MM.1S (cell line): ENCODE data around the gene RMND1.

ENCODE experiments used
- DNase-seq: peaks from one replicate; pipeline ENCODE4 v3.0.0-alpha.2; 2015
- H2AFZ ChIP-seq: fragments of 300-600 bp; sonication (generic); 2 replicates; pipeline ENCODE4 v1.6.0; 2016; ENCODE audit warnings: antibody characterized with exemption, low read length
- H3F3A ChIP-seq: fragments of 300-600 bp; sonication (generic); 2 replicates; pipeline ENCODE4 v1.6.1; 2016; ENCODE audit warnings: mild to moderate bottlenecking, antibody characterized with exemption, low read length, moderate library complexity, mixed read lengths; ENCODE audit not compliant: insufficient read depth
- H3K27ac ChIP-seq: fragments of 300-600 bp; sonication (generic); 2 replicates; pipeline ENCODE4 v1.5.1; 2016; ENCODE audit warnings: mild to moderate bottlenecking, low read length
- H3K27me3 ChIP-seq: fragments of 300-600 bp; sonication (generic); replicated peaks from 2 replicates; pipeline ENCODE4 v1.6.0; 2016; ENCODE audit warnings: low read length; ENCODE audit not compliant: insufficient read depth
- H3K36me3 ChIP-seq: fragments of 300-600 bp; sonication (generic); replicated peaks from 2 replicates; pipeline ENCODE4 v1.6.1; 2016; ENCODE audit warnings: mild to moderate bottlenecking, low read length, mixed read lengths; ENCODE audit not compliant: insufficient read depth
- H3K4me1 ChIP-seq: fragments of 300-600 bp; sonication (generic); 2 replicates; pipeline ENCODE4 v1.6.1; 2016; ENCODE audit warnings: low read length, mixed read lengths
- H3K4me2 ChIP-seq: fragments of 300-600 bp; sonication (generic); 2 replicates; pipeline ENCODE4 v1.6.0; 2016; ENCODE audit warnings: low read depth, low read length
- H3K4me3 ChIP-seq: fragments of 300-600 bp; sonication (generic); 2 replicates; pipeline ENCODE4 v1.5.1; 2016; ENCODE audit warnings: low read length, mixed read lengths
- H3K79me2 ChIP-seq: fragments of 300-600 bp; sonication (generic); 2 replicates; pipeline ENCODE4 v1.6.1; 2016; ENCODE audit warnings: mixed run types, low read length, mixed read lengths
- H3K9ac ChIP-seq: fragments of 300-600 bp; sonication (generic); 2 replicates; pipeline ENCODE4 v1.6.1; 2016; ENCODE audit warnings: low read length, mixed read lengths
- H3K9me2 ChIP-seq: fragments of 300-600 bp; sonication (generic); replicated peaks from 2 replicates; pipeline ENCODE4 v1.6.1; 2016; ENCODE audit warnings: mild to moderate bottlenecking, low read length, mixed read lengths; ENCODE audit not compliant: insufficient read depth
- H3K9me3 ChIP-seq: fragments of 300-600 bp; sonication (generic); replicated peaks from 2 replicates; pipeline ENCODE4 v1.6.1; 2016; ENCODE audit warnings: mild to moderate bottlenecking, low read length, mixed read lengths; ENCODE audit not compliant: insufficient read depth
- H4K20me1 ChIP-seq: fragments of 300-600 bp; sonication (generic); 2 replicates; pipeline ENCODE4 v1.6.1; 2016; ENCODE audit warnings: mild to moderate bottlenecking, low read length, moderate library complexity, mixed read lengths; ENCODE audit not compliant: insufficient read depth
- EZH2 ChIP-seq: fragments of 300-600 bp; sonication (generic); optimal IDR thresholded peaks from 2 replicates; pipeline ENCODE3; 2017; ENCODE audit warnings: low read depth, mild to moderate bottlenecking, antibody characterized with exemption, low read length, mixed read lengths
- EZH2phosphoT487 ChIP-seq: fragments of 300-600 bp; sonication (generic); IDR thresholded peaks from 2 replicates; pipeline ENCODE4 v1.6.1; 2018; ENCODE audit warnings: antibody characterized with exemption, low read length
- TF ChIP-seq, protein P1 (sequence below): fragments of 300-600 bp; sonication (generic); IDR thresholded peaks from 2 replicates; pipeline ENCODE4 v1.5.1; 2016; ENCODE audit warnings: antibody characterized with exemption, low read length, mixed read lengths

Gene RMND1

DNA sequence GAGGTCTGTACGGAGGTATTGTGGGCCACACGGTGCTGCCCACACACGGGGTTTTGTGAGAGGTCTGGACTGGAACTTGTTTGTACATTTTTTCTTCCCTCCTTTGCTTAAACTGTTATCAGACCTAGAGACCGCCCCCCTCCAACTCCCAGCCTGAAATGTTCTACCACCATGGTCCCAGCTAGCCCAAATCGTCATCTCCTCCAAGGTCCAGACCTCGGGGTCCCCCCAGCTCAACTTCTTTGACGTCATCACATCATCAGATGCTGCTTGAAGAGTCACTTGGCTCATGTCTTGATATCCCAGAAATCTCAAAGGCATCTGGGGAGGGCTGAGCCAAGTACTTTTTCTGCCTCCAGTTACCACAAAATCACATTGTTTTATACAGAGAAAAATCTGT is 39.1 kb upstream of the RMND1 start:
- no peak overlapping the region for H3K27ac ChIP-seq
- H3K27me3 ChIP-seq = no peaks in the 10 kb centered on the region
- no peaks in the 10 kb centered on the region for H3K9me2 ChIP-seq
- no peaks in the 10 kb centered on the region for H3K79me2 ChIP-seq
- H3K9me3 ChIP-seq = no peaks in the 10 kb centered on the region
- no peak overlapping the region for H3K9ac ChIP-seq
- H3K36me3 ChIP-seq = no peaks in the 10 kb centered on the region
- H3K4me3 ChIP-seq = no peak overlapping the region
- H2AFZ ChIP-seq = no peak overlapping the region
- H3K4me2 ChIP-seq = no peak overlapping the region
- H3F3A ChIP-seq = no peaks in the 10 kb centered on the region
- H4K20me1 ChIP-seq = no peaks in the 10 kb centered on the region
- TF ChIP-seq EZH2 = no peak
- TF ChIP-seq EZH2phosphoT487 = no peak
- TF ChIP-seq, protein P1, sequence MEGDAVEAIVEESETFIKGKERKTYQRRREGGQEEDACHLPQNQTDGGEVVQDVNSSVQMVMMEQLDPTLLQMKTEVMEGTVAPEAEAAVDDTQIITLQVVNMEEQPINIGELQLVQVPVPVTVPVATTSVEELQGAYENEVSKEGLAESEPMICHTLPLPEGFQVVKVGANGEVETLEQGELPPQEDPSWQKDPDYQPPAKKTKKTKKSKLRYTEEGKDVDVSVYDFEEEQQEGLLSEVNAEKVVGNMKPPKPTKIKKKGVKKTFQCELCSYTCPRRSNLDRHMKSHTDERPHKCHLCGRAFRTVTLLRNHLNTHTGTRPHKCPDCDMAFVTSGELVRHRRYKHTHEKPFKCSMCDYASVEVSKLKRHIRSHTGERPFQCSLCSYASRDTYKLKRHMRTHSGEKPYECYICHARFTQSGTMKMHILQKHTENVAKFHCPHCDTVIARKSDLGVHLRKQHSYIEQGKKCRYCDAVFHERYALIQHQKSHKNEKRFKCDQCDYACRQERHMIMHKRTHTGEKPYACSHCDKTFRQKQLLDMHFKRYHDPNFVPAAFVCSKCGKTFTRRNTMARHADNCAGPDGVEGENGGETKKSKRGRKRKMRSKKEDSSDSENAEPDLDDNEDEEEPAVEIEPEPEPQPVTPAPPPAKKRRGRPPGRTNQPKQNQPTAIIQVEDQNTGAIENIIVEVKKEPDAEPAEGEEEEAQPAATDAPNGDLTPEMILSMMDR = no peak
- H3K4me1 ChIP-seq = no peaks in the 10 kb centered on the region
- no peak for DNase-seq

GRCh38 chr6:151488226-151488625 is 36.3 kb upstream of the RMND1 start:
- no peak for DNase-seq
- H3K9me3 ChIP-seq = no peaks in the 10 kb centered on the region
- no peaks in the 10 kb centered on the region for H3K36me3 ChIP-seq
- no peak overlapping the region for H3K4me2 ChIP-seq
- no peaks in the 10 kb centered on the region for H3K9me2 ChIP-seq
- no peaks in the 10 kb centered on the region for H3K79me2 ChIP-seq
- no peak overlapping the region for H3K4me3 ChIP-seq
- TF ChIP-seq EZH2 = no peak
- TF ChIP-seq, protein P1 = no peak
- TF ChIP-seq EZH2phosphoT487 = no peak
- H4K20me1 ChIP-seq = no peaks in the 10 kb centered on the region
- no peaks in the 10 kb centered on the region for H3K27me3 ChIP-seq
- H3K27ac ChIP-seq = no peak overlapping the region
- no peak overlapping the region for H3K9ac ChIP-seq
- H3K4me1 ChIP-seq = no peaks in the 10 kb centered on the region
- H2AFZ ChIP-seq = no peak overlapping the region
- no peaks in the 10 kb centered on the region for H3F3A ChIP-seq

GRCh38 chr6:151483994-151484393 is 32.1 kb upstream of the RMND1 start:
- no peaks in the 10 kb centered on the region for H3K79me2 ChIP-seq

More at GRCh38 chr6:151483994-151484393, 32.1 kb upstream of the RMND1 start:
- Histone ChIP-seq H4K20me1 (no peaks in the 10 kb centered on the region), H3K9me2 (no peaks in the 10 kb centered on the region), H3K4me2 (no peak overlapping the region), H3K9ac (no peak overlapping the region), H3K36me3 (no peaks in the 10 kb centered on the region), H3K9me3 (no peaks in the 10 kb centered on the region), H3K27me3 (no peaks in the 10 kb centered on the region), H3K4me3 (no peak overlapping the region), H3F3A (no peaks in the 10 kb centered on the region), H2AFZ (no peak overlapping the region), H3K4me1 (no peaks in the 10 kb centered on the region), H3K27ac (no peak overlapping the region)
- DNase-seq = no peak
- TF ChIP-seq EZH2 = no peak
- TF ChIP-seq, protein P1 = no peak
- no peak for TF ChIP-seq EZH2phosphoT487
